ENCODE data around the gene TRIM46.

TRIM46 gene

DNA sequence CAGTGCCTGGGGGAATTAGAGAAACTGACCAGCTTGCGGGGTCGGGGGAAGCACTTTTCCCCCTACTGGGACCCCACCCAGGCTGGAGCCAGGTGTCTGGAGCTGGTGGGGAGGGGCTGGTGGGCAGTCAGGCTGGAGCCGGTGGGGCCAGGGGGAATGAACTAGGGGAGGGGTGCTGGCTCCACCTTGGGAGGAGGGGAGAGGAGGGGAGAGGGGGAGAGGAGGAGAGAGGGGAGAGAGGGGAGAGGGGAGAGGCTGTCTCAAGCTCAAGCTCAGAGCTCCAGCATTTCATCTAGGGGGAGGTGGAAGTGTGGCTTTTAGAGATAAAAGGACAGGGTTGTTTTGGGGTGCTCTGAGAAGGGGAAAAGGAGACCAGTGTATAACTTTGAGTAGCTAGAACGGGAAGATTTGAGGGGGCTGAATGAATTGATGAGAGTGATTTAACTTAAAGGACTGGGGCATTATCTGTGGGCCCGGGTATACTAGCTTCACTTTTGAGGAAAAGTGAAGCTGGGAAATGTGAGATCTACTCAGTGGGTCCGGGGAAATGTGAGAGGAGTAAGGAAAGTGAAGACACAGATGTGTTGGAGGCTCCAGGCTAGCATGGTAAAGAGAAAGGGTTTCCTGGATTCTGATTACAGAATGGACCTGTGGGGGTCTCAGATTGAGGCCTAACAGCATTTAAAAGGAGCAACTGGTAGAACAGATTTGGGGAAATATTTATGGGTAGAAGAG, 43.2 kb upstream of the TRIM46 start:
- peaks cover 46% of the 10 kb centered on the region for H3K4me1 ChIP-seq (ENCODE audit: insufficient read depth, low read length)
- 30% methylated on average over 6 of the region's 6 CpGs for WGBS
- peak overlapping the region; percentile 54 for H3K27ac ChIP-seq (ENCODE audit: low read depth, low read length)

DNA sequence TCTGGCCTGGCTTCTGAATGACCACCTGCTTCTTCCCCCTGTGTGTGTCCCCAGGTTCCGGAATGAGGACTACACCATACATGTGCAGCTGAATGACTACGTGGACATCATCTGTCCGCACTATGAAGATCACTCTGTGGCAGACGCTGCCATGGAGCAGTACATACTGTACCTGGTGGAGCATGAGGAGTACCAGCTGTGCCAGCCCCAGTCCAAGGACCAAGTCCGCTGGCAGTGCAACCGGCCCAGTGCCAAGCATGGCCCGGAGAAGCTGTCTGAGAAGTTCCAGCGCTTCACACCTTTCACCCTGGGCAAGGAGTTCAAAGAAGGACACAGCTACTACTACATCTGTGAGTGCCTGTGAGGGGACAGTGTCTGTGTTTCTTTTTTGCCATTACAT, 42.4 kb upstream of the TRIM46 start:
- H3K4me3 ChIP-seq (ENCODE audit: low read length): no peak overlapping the region
- H3K4me1 ChIP-seq (ENCODE audit: insufficient read depth, low read length): peaks cover 41% of the 10 kb centered on the region
- 96% methylated on average over 8 of the region's 8 CpGs for WGBS
- no peak overlapping the region for H3K27ac ChIP-seq (ENCODE audit: low read depth, low read length)
- H3K36me3 ChIP-seq (ENCODE audit: insufficient read depth, low read length): peaks cover 8% of the 10 kb centered on the region
- no peak overlapping the region for H3K9ac ChIP-seq (ENCODE audit: low read depth, low read length)
- peaks cover 34% of the 10 kb centered on the region for H3K27me3 ChIP-seq (ENCODE audit: insufficient read depth, low read length)
- H3K9me3 ChIP-seq (ENCODE audit: insufficient read depth, low read depth, low read length): no peaks in the 10 kb centered on the region

More for the DNA sequence above, 43.2 kb upstream of the TRIM46 start:
- peak overlapping the region; percentile 44 for H3K9ac ChIP-seq (ENCODE audit: low read depth, low read length)
- H3K27me3 ChIP-seq (ENCODE audit: insufficient read depth, low read length): peaks cover 43% of the 10 kb centered on the region
- H3K9me3 ChIP-seq (ENCODE audit: insufficient read depth, low read depth, low read length): no peaks in the 10 kb centered on the region
- peak overlapping the region; percentile 64 for H3K4me3 ChIP-seq (ENCODE audit: low read length)
- peaks cover 8% of the 10 kb centered on the region for H3K36me3 ChIP-seq (ENCODE audit: insufficient read depth, low read length)

DNA sequence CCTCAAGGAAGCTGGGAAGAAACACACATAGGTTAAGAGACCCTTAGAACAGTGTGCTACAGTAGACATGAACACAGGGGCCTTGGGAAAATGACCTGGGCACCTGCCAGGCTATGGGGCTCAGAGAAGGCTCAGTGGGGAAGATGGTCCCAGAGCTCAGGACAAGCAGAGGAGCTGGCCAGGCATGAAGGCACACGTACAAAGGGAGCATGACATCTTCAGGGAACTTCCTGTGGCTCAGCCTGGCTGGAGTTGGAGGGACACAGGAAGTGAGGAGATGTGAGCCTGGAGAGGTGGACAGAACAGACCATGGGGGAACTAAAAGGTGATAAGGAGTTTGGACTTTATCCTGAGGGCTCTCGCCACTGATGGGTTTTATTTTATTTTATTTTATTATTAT, 41.8 kb upstream of the TRIM46 start:
- Histone ChIP-seq H3K9ac (ENCODE audit: low read depth, low read length) (no peak overlapping the region), H3K27ac (ENCODE audit: low read depth, low read length) (no peak overlapping the region), H3K9me3 (ENCODE audit: insufficient read depth, low read depth, low read length) (no peaks in the 10 kb centered on the region), H3K27me3 (ENCODE audit: insufficient read depth, low read length) (peaks cover 29% of the 10 kb centered on the region), H3K36me3 (ENCODE audit: insufficient read depth, low read length) (peaks cover 8% of the 10 kb centered on the region), H3K4me1 (ENCODE audit: insufficient read depth, low read length) (peaks cover 39% of the 10 kb centered on the region), H3K4me3 (ENCODE audit: low read length) (no peak overlapping the region)
- 61% methylated on average over 1 of the region's 2 CpGs for WGBS

DNA sequence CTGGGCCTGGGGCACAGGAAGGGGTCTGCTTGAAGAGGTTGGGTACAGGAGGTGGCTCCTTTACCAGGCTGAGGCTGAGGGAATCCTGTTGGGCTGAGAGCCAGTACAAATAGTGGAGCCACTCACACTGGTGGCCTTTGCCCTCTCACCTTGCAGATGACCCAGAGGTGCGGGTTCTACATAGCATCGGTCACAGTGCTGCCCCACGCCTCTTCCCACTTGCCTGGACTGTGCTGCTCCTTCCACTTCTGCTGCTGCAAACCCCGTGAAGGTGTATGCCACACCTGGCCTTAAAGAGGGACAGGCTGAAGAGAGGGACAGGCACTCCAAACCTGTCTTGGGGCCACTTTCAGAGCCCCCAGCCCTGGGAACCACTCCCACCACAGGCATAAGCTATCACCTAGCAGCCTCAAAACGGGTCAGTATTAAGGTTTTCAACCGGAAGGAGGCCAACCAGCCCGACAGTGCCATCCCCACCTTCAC, 39.8 kb upstream of the TRIM46 start:
- H3K36me3 ChIP-seq (ENCODE audit: insufficient read depth, low read length): peaks cover 17% of the 10 kb centered on the region
- no peak overlapping the region for H3K9ac ChIP-seq (ENCODE audit: low read depth, low read length)
- no peak overlapping the region for H3K27ac ChIP-seq (ENCODE audit: low read depth, low read length)
- WGBS: 91% methylated on average over 7 of the region's 7 CpGs
- peaks cover 31% of the 10 kb centered on the region for H3K4me1 ChIP-seq (ENCODE audit: insufficient read depth, low read length)
- no peak overlapping the region for H3K4me3 ChIP-seq (ENCODE audit: low read length)
- H3K9me3 ChIP-seq (ENCODE audit: insufficient read depth, low read depth, low read length): no peaks in the 10 kb centered on the region
- peaks cover 10% of the 10 kb centered on the region for H3K27me3 ChIP-seq (ENCODE audit: insufficient read depth, low read length)

DNA sequence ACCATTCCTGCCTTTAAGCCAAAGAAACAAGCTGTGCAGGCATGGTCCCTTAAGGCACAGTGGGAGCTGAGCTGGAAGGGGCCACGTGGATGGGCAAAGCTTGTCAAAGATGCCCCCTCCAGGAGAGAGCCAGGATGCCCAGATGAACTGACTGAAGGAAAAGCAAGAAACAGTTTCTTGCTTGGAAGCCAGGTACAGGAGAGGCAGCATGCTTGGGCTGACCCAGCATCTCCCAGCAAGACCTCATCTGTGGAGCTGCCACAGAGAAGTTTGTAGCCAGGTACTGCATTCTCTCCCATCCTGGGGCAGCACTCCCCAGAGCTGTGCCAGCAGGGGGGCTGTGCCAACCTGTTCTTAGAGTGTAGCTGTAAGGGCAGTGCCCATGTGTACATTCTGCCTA, 39.3 kb upstream of the TRIM46 start:
- WGBS: 67% methylated on average over 1 of the region's 1 CpG
- Histone ChIP-seq H3K9ac (ENCODE audit: low read depth, low read length) (no peak overlapping the region), H3K9me3 (ENCODE audit: insufficient read depth, low read depth, low read length) (no peaks in the 10 kb centered on the region), H3K27me3 (ENCODE audit: insufficient read depth, low read length) (peaks cover 5% of the 10 kb centered on the region), H3K36me3 (ENCODE audit: insufficient read depth, low read length) (peaks cover 18% of the 10 kb centered on the region), H3K4me1 (ENCODE audit: insufficient read depth, low read length) (peaks cover 27% of the 10 kb centered on the region), H3K4me3 (ENCODE audit: low read length) (peak overlapping the region; percentile 88; the same call in 1 of the 2 replicates), H3K27ac (ENCODE audit: low read depth, low read length) (no peak overlapping the region)

DNA sequence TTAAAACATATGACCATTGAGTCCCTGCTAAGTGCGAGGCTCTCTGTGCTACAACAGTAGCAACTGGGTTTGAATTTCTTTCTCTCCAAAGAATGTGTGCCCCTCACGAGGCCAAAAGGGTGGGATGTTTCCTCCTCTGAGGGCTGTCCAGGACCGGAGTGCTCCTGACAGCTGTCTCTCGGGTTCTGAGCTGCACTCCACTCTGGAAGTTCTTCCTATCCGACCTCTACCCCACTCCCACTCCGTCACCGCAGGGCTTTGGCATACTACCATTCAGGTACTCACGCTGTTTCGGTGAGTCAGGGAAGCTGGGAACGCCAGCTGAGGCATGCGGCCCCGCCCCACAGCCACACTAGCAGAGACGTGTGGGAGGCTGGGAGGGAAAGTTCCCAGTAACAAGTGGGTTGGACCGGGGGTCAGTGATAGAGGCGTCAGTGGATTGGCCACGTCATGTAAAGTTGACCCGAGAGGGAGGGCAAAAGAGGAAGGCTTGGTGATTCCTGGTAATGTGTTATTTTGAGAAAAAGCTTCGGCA, 38.7 kb upstream of the TRIM46 start:
- H3K36me3 ChIP-seq (ENCODE audit: insufficient read depth, low read length): peaks cover 18% of the 10 kb centered on the region
- 11% methylated on average over 18 of the region's 18 CpGs for WGBS

DNA sequence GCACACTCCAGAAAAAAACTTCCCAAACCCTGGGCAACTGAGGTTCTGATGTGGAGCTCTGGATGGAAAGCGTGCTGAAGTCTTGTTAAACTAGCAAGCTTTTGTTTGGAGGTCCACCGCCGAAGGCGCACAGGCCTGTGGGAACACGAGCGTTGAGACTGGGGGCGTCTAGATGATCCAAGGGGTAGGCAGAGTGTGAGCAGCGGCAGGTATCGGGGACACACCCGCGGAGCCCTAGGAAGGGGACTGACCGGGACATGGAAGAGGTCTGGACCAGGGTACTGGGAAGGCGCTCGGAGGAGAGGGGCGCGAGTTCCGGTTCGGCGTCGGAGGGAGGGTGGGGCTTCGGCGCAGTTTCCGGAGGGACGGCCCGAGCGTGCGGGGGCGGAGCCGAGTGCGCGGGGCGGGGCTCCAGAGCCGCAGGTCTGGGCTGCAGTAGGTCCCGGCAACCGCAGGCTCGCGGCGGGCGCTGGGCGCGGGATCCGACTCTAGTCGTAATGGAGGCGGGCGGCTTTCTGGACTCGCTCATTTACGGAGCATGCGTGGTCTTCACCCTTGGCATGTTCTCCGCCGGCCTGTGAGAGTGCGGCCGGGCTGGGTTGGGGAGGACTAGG, 38.1 kb upstream of the TRIM46 start, which contains the start of gene SLC50A1:
SLC50A1 (plus strand) TSS at position 438 of the 614 bp plus-strand sequence; CDS start at position 498, 60 bp downstream.
- Histone ChIP-seq H3K4me3 (ENCODE audit: low read length) (peak within 1 kb of the TSS; percentile 88), H3K9me3 (ENCODE audit: insufficient read depth, low read depth, low read length) (no peaks in the 10 kb centered on the region), H3K27me3 (ENCODE audit: insufficient read depth, low read length) (no peaks in the 10 kb centered on the region), H3K27ac (ENCODE audit: low read depth, low read length) (peak within 1 kb of the TSS; percentile 94), H3K4me1 (ENCODE audit: insufficient read depth, low read length) (peaks cover 19% of the 10 kb centered on the region), H3K9ac (ENCODE audit: low read depth, low read length) (peak within 1 kb of the TSS; percentile 79), H3K36me3 (ENCODE audit: insufficient read depth, low read length) (peaks cover 18% of the 10 kb centered on the region)
- WGBS: under 1% methylated on average over 52 of the region's 52 CpGs

More for the DNA sequence above, 38.7 kb upstream of the TRIM46 start:
- Histone ChIP-seq H3K4me3 (ENCODE audit: low read length) (peak overlapping the region; percentile 88), H3K9me3 (ENCODE audit: insufficient read depth, low read depth, low read length) (no peaks in the 10 kb centered on the region), H3K9ac (ENCODE audit: low read depth, low read length) (peak overlapping the region; percentile 78; the same call in 1 of the 2 replicates), H3K27me3 (ENCODE audit: insufficient read depth, low read length) (no peaks in the 10 kb centered on the region), H3K27ac (ENCODE audit: low read depth, low read length) (peak overlapping the region; percentile 88), H3K4me1 (ENCODE audit: insufficient read depth, low read length) (peaks cover 23% of the 10 kb centered on the region)

DNA sequence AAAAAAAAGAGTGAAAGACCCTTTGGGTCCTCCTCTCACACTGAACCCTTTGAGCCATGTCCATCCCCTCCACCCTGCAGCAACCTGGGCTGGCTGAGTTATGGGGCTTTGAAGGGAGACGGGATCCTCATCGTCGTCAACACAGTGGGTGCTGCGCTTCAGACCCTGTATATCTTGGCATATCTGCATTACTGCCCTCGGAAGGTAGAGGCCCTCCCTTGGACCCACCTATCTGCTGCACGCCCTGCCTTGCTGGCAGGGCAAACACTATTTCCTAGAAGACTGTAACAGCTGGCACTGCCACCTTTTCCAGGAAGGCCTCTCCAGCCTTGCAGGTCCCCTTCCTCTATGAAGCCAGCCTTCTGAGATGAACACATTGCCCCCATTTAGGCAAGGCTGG, 36.9 kb upstream of the TRIM46 start:
- Histone ChIP-seq H3K9ac (ENCODE audit: low read depth, low read length) (no peak overlapping the region; the same call in 1 of the 2 replicates), H3K36me3 (ENCODE audit: insufficient read depth, low read length) (peaks cover 12% of the 10 kb centered on the region), H3K9me3 (ENCODE audit: insufficient read depth, low read depth, low read length) (no peaks in the 10 kb centered on the region), H3K27ac (ENCODE audit: low read depth, low read length) (no peak overlapping the region), H3K4me3 (ENCODE audit: low read length) (peak overlapping the region; percentile 88), H3K4me1 (ENCODE audit: insufficient read depth, low read length) (peaks cover 14% of the 10 kb centered on the region; the same call in 1 of the 2 replicates), H3K27me3 (ENCODE audit: insufficient read depth, low read length) (0 out of 2 replicates have a peak, but pooled peaks cover under 1% of the 10 kb centered on the region)
- WGBS: 55% methylated on average over 6 of the region's 6 CpGs

DNA sequence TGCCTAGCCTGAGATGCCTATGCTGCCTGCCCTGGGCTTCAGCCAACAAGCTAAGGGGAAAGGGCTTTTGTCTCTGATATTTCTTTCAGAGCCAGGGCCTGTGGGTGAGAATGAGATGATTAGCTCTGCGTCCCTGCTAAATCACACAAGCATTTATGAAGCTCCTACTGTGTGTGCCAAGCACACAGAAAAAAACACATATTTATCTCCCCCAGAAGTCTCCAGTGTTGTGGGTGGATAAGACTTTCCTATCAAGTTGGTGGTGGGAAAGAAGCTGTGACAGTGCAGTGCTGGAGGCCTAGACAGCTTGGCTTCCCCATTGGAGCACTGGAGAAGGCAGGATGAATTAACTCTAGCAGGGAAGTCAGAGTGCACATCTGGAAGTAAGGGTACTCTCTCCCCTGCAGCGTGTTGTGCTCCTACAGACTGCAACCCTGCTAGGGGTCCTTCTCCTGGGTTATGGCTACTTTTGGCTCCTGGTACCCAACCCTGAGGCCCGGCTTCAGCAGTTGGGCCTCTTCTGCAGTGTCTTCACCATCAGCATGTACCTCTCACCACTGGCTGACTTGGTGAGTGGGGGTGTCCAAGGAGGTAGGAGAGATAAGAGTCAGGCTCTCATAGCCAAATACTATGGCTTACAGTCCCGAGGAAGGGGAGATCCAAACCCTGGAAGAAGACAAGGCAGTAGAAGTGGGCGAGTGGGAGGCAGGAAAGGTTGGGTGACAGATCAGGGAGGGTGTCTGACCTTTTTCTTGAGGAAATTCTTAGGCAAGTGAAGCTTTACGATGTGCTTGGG, 36.3 kb upstream of the TRIM46 start:
- Histone ChIP-seq H3K9me3 (ENCODE audit: insufficient read depth, low read depth, low read length) (no peaks in the 10 kb centered on the region), H3K9ac (ENCODE audit: low read depth, low read length) (no peak overlapping the region), H3K36me3 (ENCODE audit: insufficient read depth, low read length) (peaks cover 10% of the 10 kb centered on the region; the same call in 1 of the 2 replicates), H3K4me1 (ENCODE audit: insufficient read depth, low read length) (peaks cover 14% of the 10 kb centered on the region; the same call in 1 of the 2 replicates), H3K27ac (ENCODE audit: low read depth, low read length) (no peak overlapping the region), H3K4me3 (ENCODE audit: low read length) (peak overlapping the region; percentile 88), H3K27me3 (ENCODE audit: insufficient read depth, low read length) (peaks cover 3% of the 10 kb centered on the region; the same call in 1 of the 2 replicates)
- WGBS: 92% methylated on average over 5 of the region's 6 CpGs

DNA sequence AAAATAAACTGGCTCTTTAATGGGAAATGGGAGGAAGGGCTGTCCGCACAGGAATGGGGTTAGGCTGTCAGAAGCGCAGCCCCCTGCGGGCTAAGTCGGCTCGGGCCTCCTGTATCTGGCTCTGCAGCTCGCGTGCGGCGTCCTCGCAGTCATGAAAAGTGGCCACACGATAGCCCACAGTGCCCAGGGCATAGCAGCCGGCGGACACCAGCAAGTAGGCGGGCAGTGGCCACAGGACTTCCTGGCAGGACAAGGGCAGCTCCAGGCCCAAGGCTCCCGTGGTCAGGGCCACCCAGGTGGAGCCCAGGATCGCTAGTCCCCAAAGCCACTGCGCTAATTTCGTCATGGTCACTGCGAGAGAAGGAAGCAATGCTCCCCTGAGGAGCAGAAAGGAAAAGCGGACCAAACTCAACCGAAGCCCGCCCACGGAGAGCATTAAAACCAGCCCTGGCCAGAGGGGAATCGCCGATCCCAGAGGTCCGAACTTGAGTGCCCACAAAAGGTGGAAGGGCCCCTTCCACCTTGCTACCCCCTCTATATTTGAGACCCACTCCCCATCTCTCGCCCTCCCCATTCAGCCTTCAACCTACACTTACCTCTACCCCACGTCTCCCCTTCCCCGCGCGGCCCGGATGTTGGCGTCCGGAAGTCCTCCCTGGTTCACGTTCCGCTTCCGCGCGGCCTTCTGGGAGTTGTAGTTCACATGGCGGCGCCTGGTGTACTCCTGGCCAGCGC, 33.6 kb upstream of the TRIM46 start, which contains the start of gene DPM3:
DPM3 (minus strand) TSS at position 637 of the 735 bp plus-strand sequence; CDS start at position 346, 291 bp downstream.
- WGBS: under 1% methylated on average over 42 of the region's 42 CpGs
- H3K9me3 ChIP-seq (ENCODE audit: insufficient read depth, low read depth, low read length): no peaks in the 10 kb centered on the region
- peak within 1 kb of the TSS; percentile 100 for H3K4me3 ChIP-seq (ENCODE audit: low read length)
- H3K27ac ChIP-seq (ENCODE audit: low read depth, low read length): peak within 1 kb of the TSS; percentile 71
- peaks cover 10% of the 10 kb centered on the region; the same call in 1 of the 2 replicates for H3K36me3 ChIP-seq (ENCODE audit: insufficient read depth, low read length)
- peaks cover 5% of the 10 kb centered on the region; the same call in 1 of the 2 replicates for H3K27me3 ChIP-seq (ENCODE audit: insufficient read depth, low read length)
- H3K9ac ChIP-seq (ENCODE audit: low read depth, low read length): peak within 1 kb of the TSS; percentile 83
- peaks cover 8% of the 10 kb centered on the region; the same call in 1 of the 2 replicates for H3K4me1 ChIP-seq (ENCODE audit: insufficient read depth, low read length)
